Kidney (tissue), 14 donors: ENCODE results near the gene PRKAA1. TPM values are rescaled to one million over a fixed set of nuclear protein-coding genes. Genes with fewer than 3 reads are reported as not detected.

Experiments
- DNase-seq, 5 donors: peaks; one replicate each; pipeline ENCODE4 v3.0.0-alpha.2; 2013 to 2020
- FAIRE-seq: peaks from 2 replicates; lab custom pipeline; 2012; peaks lifted over from hg19 to GRCh38; lab: Jason Lieb, UNC
- H3K27ac ChIP-seq, 2 donors: one replicate each; pipeline ENCODE4 v1.7.0; 2013; ENCODE audit warnings: low read depth in 2 of 2, low read length in 2 of 2, inconsistent platforms in 1 of 2
- H3K27me3 ChIP-seq: one replicate; pipeline ENCODE4 v1.7.1; 2013; ENCODE audit warnings: low read length, inconsistent platforms; ENCODE audit not compliant: control insufficient read depth, insufficient read depth
- H3K36me3 ChIP-seq, 3 donors: one replicate each; pipeline versions ENCODE4 v1.7.0 to v1.7.1; 2013; ENCODE audit warnings: low read length in 3 of 3, control low read depth in 1 of 3, inconsistent platforms in 1 of 3; ENCODE audit not compliant: insufficient read depth in 3 of 3, control insufficient read depth in 2 of 3
- H3K4me1 ChIP-seq, 3 donors: one replicate each; pipeline versions ENCODE4 v1.7.0 to v1.7.1; 2013; ENCODE audit warnings: low read length in 3 of 3, inconsistent platforms in 1 of 3, low read depth in 1 of 3; ENCODE audit not compliant: control insufficient read depth in 2 of 3, insufficient read depth in 2 of 3
- H3K4me3 ChIP-seq, 3 donors: one replicate each; pipeline versions ENCODE4 v1.7.0 to v1.8.1; 2013; ENCODE audit warnings: low read length in 3 of 3, control low read depth in 1 of 3, inconsistent platforms in 1 of 3
- H3K9ac ChIP-seq, 3 donors: one replicate each; pipeline versions ENCODE4 v1.7.0 to v1.7.1; 2013; ENCODE audit warnings: low read length in 3 of 3, control low read depth in 1 of 3, inconsistent platforms in 1 of 3
- H3K9me3 ChIP-seq, 3 donors: one replicate each; pipeline versions ENCODE4 v1.7.0 to v1.7.1; 2013; ENCODE audit warnings: low read length in 3 of 3, control low read depth in 1 of 3, inconsistent platforms in 1 of 3; ENCODE audit not compliant: control insufficient read depth in 2 of 3, insufficient read depth in 1 of 3
- intact Hi-C: fragments of 100-400 bp; cut with DNase I; formaldehyde crosslinking; loops from one replicate; pipeline ENCODE4 v1.11.1; 2022
- polyA plus RNA-seq: library from polyadenylated mRNA; stranded (reverse); fragments of 350-450 nt; fragmentation: Illumina TruSeq; extraction: RNeasy Lipid Tissue Mini Kit (QIAGEN cat#74804); gene quantifications from one replicate; pipeline ENCODE4 v1.2.3, GENCODE V29; 2014; ENCODE audit warnings: low read depth, low replicate concordance; ENCODE audit not compliant: insufficient read depth
- total RNA-seq: library from RNA; stranded (reverse); fragmentation: NEBNext Ultra II Directional; extraction: Animal tissue kit (Norgen Biotek cat#: 25700); gene quantifications from one replicate; pipeline ENCODE4 v1.2.1, GENCODE V29; 2021
- TF ChIP-seq, protein P1 (sequence below): IDR thresholded peaks from 3 replicates; pipeline ENCODE4 v1.5.1; 2012; ENCODE audit warnings: mild to moderate bottlenecking, moderate library complexity, borderline replicate concordance; ENCODE audit not compliant: insufficient read depth; ENCODE audit errors: extremely low read depth
- donor health status: control.
- donor health status: control.
- donor health status: control.
- donor health status: control.
- donor health status: control.
- donor health status: DM: yes; HTN: yes; CAD: no.
- donor health status: Normal renal cell carcinoma (clear cell type).

Gene PRKAA1
- total and polyA plus RNA-seq, 2 donors from 2014 or later, result 17.4 to 104 TPM

DNA sequence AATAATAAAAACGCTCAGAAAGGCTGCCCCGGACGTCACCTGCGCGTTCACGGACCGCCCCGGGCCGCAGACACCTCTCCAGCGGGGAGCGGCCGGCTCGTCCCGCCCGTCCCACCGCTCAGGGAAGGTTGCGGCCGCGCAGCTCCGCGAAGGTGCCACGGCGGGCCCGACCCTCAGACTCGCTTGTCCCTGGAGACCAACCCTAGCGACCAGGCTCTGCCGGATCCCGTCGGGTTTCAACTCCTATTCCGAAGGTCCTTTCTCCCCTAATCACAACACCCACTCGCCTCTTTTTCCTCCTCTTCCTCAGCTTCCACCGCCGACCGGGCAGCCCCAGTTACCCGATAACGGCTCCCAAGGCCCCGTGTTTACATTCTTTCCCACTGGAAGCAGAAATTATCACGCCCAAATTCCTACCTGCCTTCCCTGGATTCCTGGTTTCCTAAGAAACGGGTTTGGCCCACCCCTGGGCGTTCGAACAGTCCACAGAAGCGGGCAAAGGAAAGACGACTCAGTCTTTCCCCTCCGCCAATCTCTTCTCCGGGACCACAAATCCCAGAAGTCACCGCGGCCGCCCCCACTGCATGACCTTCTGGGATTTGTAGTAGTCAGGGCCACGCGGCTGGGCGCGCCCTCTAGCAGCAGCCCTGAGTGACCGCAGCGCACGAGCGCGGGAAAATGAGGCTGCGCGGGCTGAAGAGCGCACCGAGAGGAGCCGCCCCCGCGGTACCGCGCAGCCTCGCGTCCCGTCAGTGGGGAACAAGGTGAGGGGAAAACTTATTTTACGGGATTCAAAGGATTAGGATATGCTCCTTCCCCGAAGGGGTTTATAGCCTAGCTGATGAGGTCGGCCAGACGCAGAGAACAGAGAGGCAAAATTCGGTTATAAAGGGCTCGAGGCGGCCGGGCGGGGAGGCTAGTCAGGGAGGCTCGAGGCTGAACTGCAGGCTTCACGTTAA lies 42.5 kb downstream of the PRKAA1 start, which contains the start of gene TTC33:
TSS of gene TTC33 (minus strand) at position 555 of the 959 bp plus-strand sequence. CDS start 8,943 bp downstream, outside the sequence.
- peak; percentile 45 for FAIRE-seq
- Histone ChIP-seq H3K9me3 (no peaks in the 10 kb centered on the region), H3K4me3 (peak within 1 kb of the TSS; percentile 92 to 99 (median 95)), H3K27ac (peak within 1 kb of the TSS; percentile 90 to 94), H3K9ac (peak within 1 kb of the TSS; percentile 85 to 98 (median 97)), H3K27me3 (no peaks in the 10 kb centered on the region), H3K4me1 (peaks cover 0 to 4% (median 0%) of the 10 kb centered on the region in 3 donors), H3K36me3 (no peaks in the 10 kb centered on the region)
- TF ChIP-seq, protein P1, sequence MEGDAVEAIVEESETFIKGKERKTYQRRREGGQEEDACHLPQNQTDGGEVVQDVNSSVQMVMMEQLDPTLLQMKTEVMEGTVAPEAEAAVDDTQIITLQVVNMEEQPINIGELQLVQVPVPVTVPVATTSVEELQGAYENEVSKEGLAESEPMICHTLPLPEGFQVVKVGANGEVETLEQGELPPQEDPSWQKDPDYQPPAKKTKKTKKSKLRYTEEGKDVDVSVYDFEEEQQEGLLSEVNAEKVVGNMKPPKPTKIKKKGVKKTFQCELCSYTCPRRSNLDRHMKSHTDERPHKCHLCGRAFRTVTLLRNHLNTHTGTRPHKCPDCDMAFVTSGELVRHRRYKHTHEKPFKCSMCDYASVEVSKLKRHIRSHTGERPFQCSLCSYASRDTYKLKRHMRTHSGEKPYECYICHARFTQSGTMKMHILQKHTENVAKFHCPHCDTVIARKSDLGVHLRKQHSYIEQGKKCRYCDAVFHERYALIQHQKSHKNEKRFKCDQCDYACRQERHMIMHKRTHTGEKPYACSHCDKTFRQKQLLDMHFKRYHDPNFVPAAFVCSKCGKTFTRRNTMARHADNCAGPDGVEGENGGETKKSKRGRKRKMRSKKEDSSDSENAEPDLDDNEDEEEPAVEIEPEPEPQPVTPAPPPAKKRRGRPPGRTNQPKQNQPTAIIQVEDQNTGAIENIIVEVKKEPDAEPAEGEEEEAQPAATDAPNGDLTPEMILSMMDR, result peak; percentile 82
- peak; percentile 97 to 98 (median 97) for DNase-seq
- intact Hi-C loops, result no loop called here

- FAIRE-seq, result peak; percentile 73
- no peaks in the 10 kb centered on the region for H3K9me3 ChIP-seq
- peak; percentile 71 to 95 (median 83) for DNase-seq
- intact Hi-C loops, result no loop called here
- TF ChIP-seq, protein P1, result peak; percentile 71
- peak overlapping the region; percentile 92 to 99 (median 95) for H3K4me3 ChIP-seq
- peak overlapping the region; percentile 90 to 94 for H3K27ac ChIP-seq
- peaks cover 0 to 4% (median 0%) of the 10 kb centered on the region in 3 donors for H3K4me1 ChIP-seq
- no peaks in the 10 kb centered on the region for H3K36me3 ChIP-seq
- peak overlapping the region; percentile 85 to 98 (median 97) for H3K9ac ChIP-seq
- no peaks in the 10 kb centered on the region for H3K27me3 ChIP-seq
Observed at GRCh38 chr5:40755093-40755406, 43.1 kb downstream of the PRKAA1 start.

- peak overlapping the region; percentile 92 to 99 (median 95) for H3K4me3 ChIP-seq
- DNase-seq, result peak in 2 of 5 donors; percentile 68 to 80
- no peaks in the 10 kb centered on the region for H3K36me3 ChIP-seq
- TF ChIP-seq, protein P1, result no peak
- H3K27me3 ChIP-seq, result no peaks in the 10 kb centered on the region
- intact Hi-C loops, result no loop called here
- H3K27ac ChIP-seq, result peak overlapping the region in 1 of 2 donors; percentile 48
- no peak for FAIRE-seq
- H3K9me3 ChIP-seq, result no peaks in the 10 kb centered on the region
- peaks cover 0 to 4% (median 0%) of the 10 kb centered on the region in 3 donors for H3K4me1 ChIP-seq
- peak overlapping the region; percentile 85 to 97 (median 85) for H3K9ac ChIP-seq
Observed at GRCh38 chr5:40754381-40755092, 43.6 kb downstream of the PRKAA1 start.
